ENCODE results near the gene RASD2.

GRCh38 chr22:35542939-35543516, 2.4 kb downstream of the RASD2 start:
- TF ChIP-seq ZNF274 (IDR thresholded peaks at IDR 0.05; ENCODE audit: low read depth, low read length) = no peak
- no peak for TF ChIP-seq CTCF (IDR thresholded peaks at IDR 0.05 in 2 of 3, conservative IDR thresholded peaks at IDR 0.05 in 1 of 3; ENCODE audit: borderline replicate concordance in 1 of 3, insufficient read depth in 1 of 3, low read depth in 2 of 3, low read length in 2 of 3)
- no peak for TF ChIP-seq MAX (IDR thresholded peaks at IDR 0.05)
- no peak for TF ChIP-seq REST (IDR thresholded peaks at IDR 0.05; ENCODE audit: low read depth)
- no peak for TF ChIP-seq RAD21 (IDR thresholded peaks at IDR 0.05; ENCODE audit: low read depth)

Measured in HCT116 (cell line).